Activated CD8-positive, alpha-beta memory T cell treated with anti-CD3 and anti-CD28 coated beads for 36 hours (primary cell): ENCODE data around the gene MAGI2. TPM values are rescaled to one million over a fixed set of nuclear protein-coding genes. Genes with fewer than 3 reads are reported as not detected.

Experiments used
- CTCF ChIA-PET: fragments of 350-600 bp; sonication (Branson Sonifier 250); formaldehyde crosslinking; loops from one replicate; lab custom pipeline; 2021; ENCODE audit warnings: antibody characterized with exemption; lab: Charles Lee
- POLR2A ChIA-PET: fragments of 350-600 bp; sonication (Branson Sonifier 250); formaldehyde crosslinking; loops from one replicate; lab custom pipeline; 2021; ENCODE audit warnings: antibody characterized with exemption; lab: Charles Lee
- total RNA-seq, 2 experiments: library from RNA; stranded (reverse); gene quantifications; one replicate each; pipeline ENCODE4 v1.2.3, GENCODE V29; 2021

Gene MAGI2
- total RNA-seq, 2 experiments from 2014 or later: 0.17 to 0.30 TPM

- ChIA-PET CTCF (no interaction called here), POLR2A (no interaction called here)
Observed at GRCh38 chr7:78141522-78142281, 1311.8 kb downstream of the MAGI2 start.

- ChIA-PET POLR2A (no interaction called here), CTCF (no interaction called here)
Observed at GRCh38 chr7:78140109-78140508, 1313.4 kb downstream of the MAGI2 start.

- CTCF ChIA-PET: no interaction called here
- POLR2A ChIA-PET: no interaction called here
Observed at GRCh38 chr7:78139335-78139734, 1314.1 kb downstream of the MAGI2 start.

GRCh38 chr7:78134774-78135173, 1318.7 kb downstream of the MAGI2 start:
- CTCF ChIA-PET: no interaction called here
- POLR2A ChIA-PET: no interaction called here

- ChIA-PET POLR2A (no interaction called here), CTCF (no interaction called here)
Observed at GRCh38 chr7:78134256-78134655, 1319.2 kb downstream of the MAGI2 start.

GRCh38 chr7:78130446-78131215, 1322.8 kb downstream of the MAGI2 start:
- POLR2A ChIA-PET: no interaction called here
- CTCF ChIA-PET: no interaction called here

- ChIA-PET POLR2A (no interaction called here), CTCF (no interaction called here)
Observed at GRCh38 chr7:78129865-78130264, 1323.6 kb downstream of the MAGI2 start.

GRCh38 chr7:78127009-78127408, 1326.5 kb downstream of the MAGI2 start:
- POLR2A ChIA-PET: no interaction called here
- CTCF ChIA-PET: no interaction called here

GRCh38 chr7:78125884-78126283, 1327.6 kb downstream of the MAGI2 start:
- CTCF ChIA-PET: no interaction called here
- POLR2A ChIA-PET: no interaction called here

- ChIA-PET CTCF (no interaction called here), POLR2A (no interaction called here)
Observed at GRCh38 chr7:78124216-78124615, 1329.3 kb downstream of the MAGI2 start.

- ChIA-PET CTCF (no interaction called here), POLR2A (no interaction called here)
Observed at GRCh38 chr7:78121888-78122287, 1331.6 kb downstream of the MAGI2 start.

- ChIA-PET CTCF (no interaction called here), POLR2A (no interaction called here)
Observed at GRCh38 chr7:78118470-78118869, 1335.0 kb downstream of the MAGI2 start.

- ChIA-PET POLR2A (no interaction called here), CTCF (no interaction called here)
Observed at GRCh38 chr7:78115876-78116275, 1337.6 kb downstream of the MAGI2 start.

GRCh38 chr7:78114993-78115392, 1338.5 kb downstream of the MAGI2 start:
- POLR2A ChIA-PET: no interaction called here

GRCh38 chr7:78112488-78112887, 1341.0 kb downstream of the MAGI2 start:
- CTCF ChIA-PET: no interaction called here
- POLR2A ChIA-PET: no interaction called here

More at GRCh38 chr7:78114993-78115392, 1338.5 kb downstream of the MAGI2 start:
- CTCF ChIA-PET: no interaction called here

- ChIA-PET CTCF (no interaction called here), POLR2A (no interaction called here)
Observed at GRCh38 chr7:78111386-78111785, 1342.1 kb downstream of the MAGI2 start.

- CTCF ChIA-PET: no interaction called here
Observed at GRCh38 chr7:78103475-78103874, 1350.0 kb downstream of the MAGI2 start.

GRCh38 chr7:78101076-78101475, 1352.4 kb downstream of the MAGI2 start:
- CTCF ChIA-PET: no interaction called here
- POLR2A ChIA-PET: no interaction called here

More at GRCh38 chr7:78103475-78103874, 1350.0 kb downstream of the MAGI2 start:
- POLR2A ChIA-PET: no interaction called here

- ChIA-PET CTCF (no interaction called here), POLR2A (no interaction called here)
Observed at GRCh38 chr7:78099715-78100394, 1353.6 kb downstream of the MAGI2 start.

- ChIA-PET POLR2A (no interaction called here), CTCF (no interaction called here)
Observed at GRCh38 chr7:78095549-78095948, 1357.9 kb downstream of the MAGI2 start.
